A549 (cell line): ENCODE data around the gene SPINK7. TPM values are rescaled to one million over a fixed set of nuclear protein-coding genes. Genes with fewer than 3 reads are reported as not detected.
"Not testable (repeated sequence)": the region's sequence is repeated elsewhere in the genome, so short reads cannot be mapped to it uniquely, and the experiment has no call there.

Source experiments
- ATAC-seq, 2 experiments: fragments of 200-7000 bp in 1 of 2; fragments of >200 bp in 1 of 2; cut with Nextera tagmentation in 1 of 2; cut with Tn5 transposase in 1 of 2; 3 replicates each; pipeline versions ENCODE4 v1.8.0 to v1.9.1; 2018 to 2020; ENCODE audit warnings: mild to moderate bottlenecking in 1 of 2, moderate library complexity in 1 of 2
- CTCF ChIA-PET: fragments of 300-600 bp; sonication (Branson Sonifier 250); formaldehyde crosslinking; extraction: SDS; loops from one replicate; lab custom pipeline; 2021; ENCODE audit warnings: antibody characterized with exemption, inconsistent platforms; lab: Yijun Ruan, JAX
- POLR2A ChIA-PET: fragments of 350-600 bp; formaldehyde crosslinking; extraction: SDS; loops from one replicate; lab custom pipeline; 2021; ENCODE audit warnings: antibody characterized with exemption, inconsistent platforms; lab: Yijun Ruan, JAX
- DNase-seq, 2 experiments: peaks; one replicate each; pipeline versions ENCODE4 v3.0.0 to v3.0.0-alpha.2; 2011 to 2016; ENCODE audit warnings: low read depth in 1 of 2, low spot score in 1 of 2
- FAIRE-seq: peaks from 2 replicates; lab custom pipeline; 2011; peaks lifted over from hg19 to GRCh38; lab: Jason Lieb, UNC
- H3K27ac ChIP-seq, 2 experiments: fragments of >200 bp; sonication (Bioruptor Twin); formaldehyde crosslinking; 3 replicates each; pipeline ENCODE4 v1.5.1; 2016 to 2017
- H3K4me1 ChIP-seq: fragments of >200 bp; sonication (Bioruptor Twin); formaldehyde crosslinking; 3 replicates; pipeline ENCODE4 v1.6.1; 2016
- H3K4me2 ChIP-seq: fragments of >200 bp; sonication (Bioruptor Twin); formaldehyde crosslinking; 3 replicates; pipeline ENCODE4 v1.6.1; 2016
- H3K4me3 ChIP-seq: fragments of >200 bp; sonication (Bioruptor Twin); formaldehyde crosslinking; 3 replicates; pipeline ENCODE4 v1.5.1; 2016
- H3K9me3 ChIP-seq: fragments of >200 bp; sonication (Bioruptor Twin); formaldehyde crosslinking; 3 replicates; pipeline ENCODE4 v1.6.1; 2016
- EHMT2 ChIP-seq: fragments of 200-600 bp; sonication (generic); IDR thresholded peaks from 2 replicates; pipeline ENCODE4 v1.6.1; 2016; ENCODE audit warnings: antibody characterized with exemption, low read depth, mild to moderate bottlenecking, moderate library complexity
- HEYL ChIP-seq: fragments of 250-450 bp; sonication (Bioruptor Pico); IDR thresholded peaks from 2 replicates; pipeline ENCODE4 v1.8.0; 2021; ENCODE audit warnings: mild to moderate bottlenecking, moderate library complexity
- MAFK ChIP-seq: fragments of 450-650 bp; IDR thresholded peaks from 2 replicates; pipeline ENCODE4 v1.6.1; 2014; ENCODE audit not compliant: partially characterized antibody
- MAZ ChIP-seq: fragments of 150-350 bp; IDR thresholded peaks from 2 replicates; pipeline ENCODE4 v1.6.1; 2014; ENCODE audit warnings: antibody characterized with exemption, low read depth, low read length, borderline replicate concordance
- NPAS2 ChIP-seq: fragments of 250-450 bp; sonication (Bioruptor Pico); IDR thresholded peaks from 2 replicates; pipeline ENCODE4 v1.8.0; 2022; ENCODE audit warnings: mild to moderate bottlenecking, moderate library complexity, borderline replicate concordance
- NR3C1 ChIP-seq: fragments of >200 bp; sonication (Bioruptor Twin); formaldehyde crosslinking; IDR thresholded peaks from 3 replicates; pipeline ENCODE4 v1.6.1; 2017
- RAD21 ChIP-seq, 2 experiments: fragments of >200 bp in 1 of 2; sonication (Bioruptor Twin) in 1 of 2; formaldehyde crosslinking in 1 of 2; IDR thresholded peaks in 1 of 2; conservative IDR thresholded peaks in 1 of 2; 2 replicates in 1 of 2; 3 replicates in 1 of 2; pipeline ENCODE4 v1.6.1; 2012 to 2018; ENCODE audit warnings: inconsistent platforms in 1 of 2
- TFCP2L1 ChIP-seq: fragments of 250-450 bp; sonication (Bioruptor Pico); IDR thresholded peaks from 2 replicates; pipeline ENCODE4 v1.5.0; 2021; ENCODE audit warnings: mild to moderate bottlenecking
- WGBS: methylation state at CpG from one replicate; pipeline ENCODE4 v1.1.6; 2017; ENCODE audit errors: missing lambda C conversion rate; 5-methylcytosine and 5-hydroxymethylcytosine counted together
- polyA plus RNA-seq, 4 experiments: library from polyadenylated mRNA; depleted of rRNA in 3 of 4; stranded (reverse); fragments of >200 nt; fragmentation: RNase III in 1 of 4; extraction: RNeasy Plus Mini Kit Qiagen cat#74134 plus additional on column Dnase treatment in 1 of 4; gene quantifications; 2 replicates in 3 of 4; 3 replicates in 1 of 4; pipeline ENCODE4 v1.2.3, GENCODE V29; 2011 to 2017
- TF ChIP-seq, protein P1 (sequence below): fragments of >200 bp; sonication (Bioruptor Twin); formaldehyde crosslinking; IDR thresholded peaks from 3 replicates; pipeline ENCODE4 v1.5.1; 2016

Gene SPINK7
- polyA plus RNA-seq, 2 of the 4 experiments (the other 2 are of a cell fraction), result not detected

- Histone ChIP-seq H3K4me3 (no peak within 1 kb of the TSS), H3K27ac (no peak within 1 kb of the TSS), H3K4me2 (no peak within 1 kb of the TSS), H3K4me1 (no peaks in the 10 kb centered on the region), H3K9me3 (no peaks in the 10 kb centered on the region)
- WGBS, result 29% methylated on average over 4 of the region's 4 CpGs
- peak in 1 of 2 experiments; percentile 38 for DNase-seq
- ChIA-PET CTCF (no interaction called here), POLR2A (no interaction called here)
- FAIRE-seq, result no peak
- TF ChIP-seq MAFK (no peak), NPAS2 (no peak)
- ATAC-seq, result peak in 1 of 2 experiments; percentile 56; a peak in 2 of 6 replicates
Observed at GRCh38 chr5:148268566-148268965, 43.7 kb upstream of the SPINK7 start, which contains the start of gene SPINK13. Gene SPINK13, plus strand, starts transcription at chr5:148268794. Its CDS starts 1,279 bp downstream, at chr5:148270073.

GRCh38 chr5:148275129-148275528 is 37.1 kb upstream of the SPINK7 start:
- POLR2A ChIA-PET, result not testable (repeated sequence)

DNA sequence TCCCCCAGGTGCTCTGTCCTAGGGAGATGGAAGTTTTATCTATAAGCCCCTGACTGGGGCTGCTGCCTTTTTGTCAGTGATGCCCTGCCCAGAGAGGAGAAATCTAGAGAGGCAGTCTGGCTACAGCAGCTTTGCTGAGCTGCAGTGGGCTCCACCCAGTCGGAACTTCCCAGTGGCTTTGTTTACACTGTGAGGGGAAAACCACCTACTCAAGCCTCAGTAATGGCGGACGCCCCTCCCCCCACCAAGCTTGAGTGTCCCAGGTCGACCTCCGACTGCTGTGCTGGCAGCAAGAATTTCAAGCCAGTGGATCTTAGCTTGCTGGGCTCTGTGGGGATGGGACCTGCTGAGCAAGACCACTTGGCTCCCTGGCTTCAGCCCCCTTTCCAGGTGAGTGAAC is 31.3 kb upstream of the SPINK7 start:
- CTCF ChIA-PET, result interaction anchor here (1.8 to 1.9 kb wide), 2 partner anchors 10 to 94 kb away, joined by 4 to 5 read pairs; no protein-coding TSS in a partner anchor
- H3K27ac ChIP-seq, DNase-seq, H3K4me1 ChIP-seq, H3K4me3 ChIP-seq, FAIRE-seq, H3K4me2 ChIP-seq, H3K9me3 ChIP-seq, POLR2A ChIA-PET, ATAC-seq: not testable (repeated sequence)
- 0% methylated on average over 3 of the region's 5 CpGs for WGBS

More at GRCh38 chr5:148275129-148275528, 37.1 kb upstream of the SPINK7 start:
- DNase-seq, H3K4me2 ChIP-seq, CTCF ChIA-PET, FAIRE-seq, H3K4me3 ChIP-seq, H3K27ac ChIP-seq, H3K4me1 ChIP-seq, H3K9me3 ChIP-seq, ATAC-seq: not testable (repeated sequence)
- WGBS, result 11% methylated on average over 2 of the region's 2 CpGs

DNA sequence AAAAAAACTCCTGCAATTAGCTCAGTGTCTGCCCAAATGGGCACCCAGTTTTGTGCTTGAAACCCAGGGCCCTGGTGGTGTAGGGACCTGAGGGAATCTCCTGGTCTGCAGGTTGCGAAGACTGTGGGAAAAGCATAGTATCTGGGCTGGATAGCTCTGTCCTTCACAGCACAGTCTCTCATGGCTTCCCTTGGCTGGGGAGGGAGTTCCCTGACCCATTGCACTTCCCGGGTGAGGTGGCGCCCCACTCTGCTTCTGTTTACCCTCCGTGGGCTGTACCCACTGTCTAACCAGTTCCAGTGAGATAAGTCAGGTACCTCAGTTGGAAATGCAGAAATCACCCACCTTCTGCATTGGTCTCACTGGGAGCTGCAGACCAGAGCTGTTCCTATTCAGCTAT is 30.9 kb upstream of the SPINK7 start:
- CTCF ChIA-PET, result interaction anchor here (1.8 to 1.9 kb wide), 2 partner anchors 10 to 94 kb away, joined by 4 to 5 read pairs; no protein-coding TSS in a partner anchor
- ATAC-seq, H3K9me3 ChIP-seq, H3K4me3 ChIP-seq, H3K4me2 ChIP-seq, FAIRE-seq, POLR2A ChIA-PET, DNase-seq, H3K4me1 ChIP-seq, H3K27ac ChIP-seq: not testable (repeated sequence)
- WGBS, result 36% methylated on average over 4 of the region's 4 CpGs

DNA sequence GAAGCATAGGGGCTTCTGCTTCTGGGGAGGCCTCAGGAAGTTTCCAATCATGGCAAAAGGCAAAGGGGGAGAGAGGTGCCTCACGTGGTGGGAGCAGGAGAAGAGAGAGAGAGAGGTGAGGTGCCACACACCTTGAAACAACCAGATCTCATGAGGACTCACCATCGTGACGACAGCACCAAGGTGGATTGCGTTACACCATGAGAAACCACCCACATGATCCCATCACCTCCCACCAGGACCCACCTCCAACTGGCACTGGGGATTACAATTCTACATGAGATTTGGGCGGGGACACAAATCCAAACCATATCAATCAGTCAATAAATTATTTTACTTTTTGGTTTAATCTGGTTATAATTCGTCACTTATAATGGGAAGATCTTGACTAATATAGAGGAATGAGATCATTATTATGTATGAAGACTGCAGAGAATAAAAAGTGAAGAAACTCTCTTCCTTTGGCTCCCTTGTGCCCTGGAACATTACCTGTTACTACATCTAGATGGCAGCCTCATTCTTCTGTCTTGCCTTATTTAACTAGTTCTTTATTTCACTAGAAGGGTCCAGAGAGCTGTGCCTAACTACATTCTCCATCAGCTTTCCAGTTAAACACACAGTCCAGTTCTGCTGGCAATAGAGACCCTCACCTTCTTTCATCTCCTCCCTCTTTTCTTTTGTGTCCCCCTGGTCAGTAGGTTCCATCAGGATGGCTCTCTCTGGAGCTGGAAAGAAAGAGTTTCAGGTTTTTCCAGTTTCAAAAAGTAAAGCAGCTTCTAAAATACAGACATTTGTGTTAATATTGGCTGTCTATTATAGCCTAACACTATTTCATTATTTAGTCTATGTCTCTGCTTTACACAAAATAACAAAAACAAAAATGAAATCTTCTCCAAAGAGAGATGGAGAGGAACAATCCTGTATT is 21.7 kb upstream of the SPINK7 start:
- ChIA-PET POLR2A (no interaction called here), CTCF (interaction anchor here (0.8 to 3.0 kb wide), 6 partner anchors 10 to 445 kb away, joined by 3 to 15 read pairs (median 4); no protein-coding TSS in a partner anchor)
- no peak overlapping the region for H3K4me2 ChIP-seq
- H3K27ac ChIP-seq, result no peak overlapping the region
- no peaks in the 10 kb centered on the region for H3K9me3 ChIP-seq
- H3K4me1 ChIP-seq, result no peaks in the 10 kb centered on the region
- FAIRE-seq (no peak), DNase-seq (peak in 1 of 2 experiments; percentile 11), ATAC-seq (peak; percentile 54 to 68; a peak in 3 of 6 replicates)
- no peak overlapping the region for H3K4me3 ChIP-seq
- 8% methylated on average over 6 of the region's 6 CpGs for WGBS
- TF ChIP-seq EHMT2 (no peak), TFCP2L1 (CRISPR knock-in tag) (no peak), NR3C1 (no peak), HEYL (CRISPR knock-in tag) (no peak), MAZ (no peak), RAD21 (conservative IDR thresholded peaks at IDR 0.05 in 1 of 2, IDR thresholded peaks at IDR 0.05 in 1 of 2) (peak in 1 of 2 experiments; percentile 42; a peak in 1 of 5 replicates)
- TF ChIP-seq, protein P1, sequence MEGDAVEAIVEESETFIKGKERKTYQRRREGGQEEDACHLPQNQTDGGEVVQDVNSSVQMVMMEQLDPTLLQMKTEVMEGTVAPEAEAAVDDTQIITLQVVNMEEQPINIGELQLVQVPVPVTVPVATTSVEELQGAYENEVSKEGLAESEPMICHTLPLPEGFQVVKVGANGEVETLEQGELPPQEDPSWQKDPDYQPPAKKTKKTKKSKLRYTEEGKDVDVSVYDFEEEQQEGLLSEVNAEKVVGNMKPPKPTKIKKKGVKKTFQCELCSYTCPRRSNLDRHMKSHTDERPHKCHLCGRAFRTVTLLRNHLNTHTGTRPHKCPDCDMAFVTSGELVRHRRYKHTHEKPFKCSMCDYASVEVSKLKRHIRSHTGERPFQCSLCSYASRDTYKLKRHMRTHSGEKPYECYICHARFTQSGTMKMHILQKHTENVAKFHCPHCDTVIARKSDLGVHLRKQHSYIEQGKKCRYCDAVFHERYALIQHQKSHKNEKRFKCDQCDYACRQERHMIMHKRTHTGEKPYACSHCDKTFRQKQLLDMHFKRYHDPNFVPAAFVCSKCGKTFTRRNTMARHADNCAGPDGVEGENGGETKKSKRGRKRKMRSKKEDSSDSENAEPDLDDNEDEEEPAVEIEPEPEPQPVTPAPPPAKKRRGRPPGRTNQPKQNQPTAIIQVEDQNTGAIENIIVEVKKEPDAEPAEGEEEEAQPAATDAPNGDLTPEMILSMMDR, result peak; percentile 25; the same call in 2 of the 3 replicates
